Peyer's patch (tissue), 4 donors: ENCODE results near the gene CRMP1.

Experiments used
- POLR2A ChIP-seq, 2 donors: fragments of 450-650 bp; IDR thresholded peaks; one replicate each; pipeline ENCODE4 v1.5.1; 2017; ENCODE audit warnings: antibody characterized with exemption in 2 of 2, mild to moderate bottlenecking in 2 of 2, moderate library complexity in 2 of 2
- TF ChIP-seq, protein P1 (sequence below), 6 experiments: fragments of 450-650 bp in 4 of 6; fragments of 200-600 bp in 2 of 6; sonication (generic) in 1 of 6; IDR thresholded peaks; one replicate each; pipeline ENCODE4 v1.5.1; 2017 to 2019; ENCODE audit warnings: antibody characterized with exemption in 6 of 6, mild to moderate bottlenecking in 3 of 6, moderate library complexity in 1 of 6

DNA sequence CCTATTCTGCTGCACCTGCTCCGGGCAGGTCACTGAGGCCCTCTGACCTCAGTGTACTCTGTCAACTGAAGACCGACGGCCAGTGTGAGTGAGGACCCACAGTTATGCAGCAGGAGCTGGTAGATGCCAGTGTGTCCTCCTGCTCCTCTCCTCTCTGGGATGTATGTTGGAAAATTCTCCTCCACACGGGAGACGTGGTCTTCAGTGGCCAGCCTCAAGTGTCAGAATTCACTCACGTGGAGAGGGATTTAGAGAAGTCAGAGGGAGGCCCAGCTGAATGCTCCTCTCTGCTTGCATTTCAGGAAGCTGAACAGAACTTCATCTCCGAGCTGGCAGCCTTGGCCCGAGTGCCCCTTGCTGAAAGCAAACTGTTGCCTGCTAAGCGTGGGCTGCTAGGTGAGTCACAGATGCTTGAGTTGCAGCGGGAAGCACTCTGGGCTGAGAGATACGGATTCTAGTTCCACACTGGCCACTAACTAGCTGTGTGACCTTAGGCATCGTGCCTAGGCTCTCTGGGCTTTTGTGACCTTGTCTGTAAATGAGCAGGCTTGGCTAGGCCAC is 83.6 kb downstream of the CRMP1 start:
- TF ChIP-seq, protein P1, sequence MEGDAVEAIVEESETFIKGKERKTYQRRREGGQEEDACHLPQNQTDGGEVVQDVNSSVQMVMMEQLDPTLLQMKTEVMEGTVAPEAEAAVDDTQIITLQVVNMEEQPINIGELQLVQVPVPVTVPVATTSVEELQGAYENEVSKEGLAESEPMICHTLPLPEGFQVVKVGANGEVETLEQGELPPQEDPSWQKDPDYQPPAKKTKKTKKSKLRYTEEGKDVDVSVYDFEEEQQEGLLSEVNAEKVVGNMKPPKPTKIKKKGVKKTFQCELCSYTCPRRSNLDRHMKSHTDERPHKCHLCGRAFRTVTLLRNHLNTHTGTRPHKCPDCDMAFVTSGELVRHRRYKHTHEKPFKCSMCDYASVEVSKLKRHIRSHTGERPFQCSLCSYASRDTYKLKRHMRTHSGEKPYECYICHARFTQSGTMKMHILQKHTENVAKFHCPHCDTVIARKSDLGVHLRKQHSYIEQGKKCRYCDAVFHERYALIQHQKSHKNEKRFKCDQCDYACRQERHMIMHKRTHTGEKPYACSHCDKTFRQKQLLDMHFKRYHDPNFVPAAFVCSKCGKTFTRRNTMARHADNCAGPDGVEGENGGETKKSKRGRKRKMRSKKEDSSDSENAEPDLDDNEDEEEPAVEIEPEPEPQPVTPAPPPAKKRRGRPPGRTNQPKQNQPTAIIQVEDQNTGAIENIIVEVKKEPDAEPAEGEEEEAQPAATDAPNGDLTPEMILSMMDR (IDR thresholded peaks at IDR 0.05): no peak
- TF ChIP-seq POLR2A (IDR thresholded peaks at IDR 0.05): no peak
